Measurements from ENCODE around the gene CACNA2D2.

Gene CACNA2D2

DNA sequence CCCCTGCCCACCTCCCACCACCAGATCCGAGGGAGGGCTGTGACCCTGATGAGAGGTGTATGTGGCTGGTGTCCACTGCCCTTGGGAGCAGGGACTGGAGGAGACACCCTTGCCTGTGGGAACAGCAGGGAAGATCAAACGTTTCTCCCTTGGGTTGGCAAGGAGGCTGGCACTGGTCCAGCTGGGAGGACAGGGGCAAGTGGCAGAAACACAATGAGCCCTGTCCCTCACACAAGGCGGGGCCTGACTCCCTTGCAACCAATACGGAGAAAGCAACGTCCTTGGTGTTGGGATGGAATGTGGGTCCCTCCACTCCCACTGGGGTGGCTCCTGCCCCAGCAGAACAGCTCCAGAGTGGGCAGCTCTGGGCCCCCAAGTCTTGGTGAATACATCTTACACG is 186.1 kb downstream of the CACNA2D2 start:
- Histone ChIP-seq H3K4me1 (ENCODE audit: control insufficient read depth, insufficient read depth, low read length) (peaks cover 7% of the 10 kb centered on the region; the same call in 1 of the 2 replicates), H3K9me3 (ENCODE audit: control insufficient read depth, insufficient read depth, low read depth, low read length) (no peaks in the 10 kb centered on the region), H3K36me3 (ENCODE audit: control insufficient read depth in 2 of 2, insufficient read depth in 1 of 2, low read length in 2 of 2) (peaks cover 0 to 38% of the 10 kb centered on the region in 2 experiments; a peak in 1 of 3 replicates), H3K4me3 (ENCODE audit: low read depth, low read length) (no peak overlapping the region), H3K27ac (ENCODE audit: extremely low read depth, low read depth, low read length) (no peak overlapping the region)
- POLR2A ChIA-PET = interaction anchor here (1.0 to 3.6 kb wide), 5 partner anchors 11 to 53 kb away, joined by 3 to 12 read pairs (median 11); partner anchors contain the start of genes HYAL3, IFRD2, NAA80 and TUSC2
- CTCF ChIA-PET = interaction anchor here (0.6 to 1.0 kb wide), 2 partner anchors 18 to 26 kb away, joined by 3 to 7 read pairs; partner anchors contain the start of genes HYAL3 and NAA80
- TF ChIP-seq, protein P1, sequence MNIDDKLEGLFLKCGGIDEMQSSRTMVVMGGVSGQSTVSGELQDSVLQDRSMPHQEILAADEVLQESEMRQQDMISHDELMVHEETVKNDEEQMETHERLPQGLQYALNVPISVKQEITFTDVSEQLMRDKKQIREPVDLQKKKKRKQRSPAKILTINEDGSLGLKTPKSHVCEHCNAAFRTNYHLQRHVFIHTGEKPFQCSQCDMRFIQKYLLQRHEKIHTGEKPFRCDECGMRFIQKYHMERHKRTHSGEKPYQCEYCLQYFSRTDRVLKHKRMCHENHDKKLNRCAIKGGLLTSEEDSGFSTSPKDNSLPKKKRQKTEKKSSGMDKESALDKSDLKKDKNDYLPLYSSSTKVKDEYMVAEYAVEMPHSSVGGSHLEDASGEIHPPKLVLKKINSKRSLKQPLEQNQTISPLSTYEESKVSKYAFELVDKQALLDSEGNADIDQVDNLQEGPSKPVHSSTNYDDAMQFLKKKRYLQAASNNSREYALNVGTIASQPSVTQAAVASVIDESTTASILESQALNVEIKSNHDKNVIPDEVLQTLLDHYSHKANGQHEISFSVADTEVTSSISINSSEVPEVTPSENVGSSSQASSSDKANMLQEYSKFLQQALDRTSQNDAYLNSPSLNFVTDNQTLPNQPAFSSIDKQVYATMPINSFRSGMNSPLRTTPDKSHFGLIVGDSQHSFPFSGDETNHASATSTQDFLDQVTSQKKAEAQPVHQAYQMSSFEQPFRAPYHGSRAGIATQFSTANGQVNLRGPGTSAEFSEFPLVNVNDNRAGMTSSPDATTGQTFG (tag by site-specific recombination; IDR thresholded peaks at IDR 0.05; ENCODE audit: borderline replicate concordance) = no peak
- TF ChIP-seq ZBTB48 (tag by site-specific recombination; IDR thresholded peaks at IDR 0.05) = 0 out of 2 replicates have a peak, but pooled peaks have one; percentile 36

DNA sequence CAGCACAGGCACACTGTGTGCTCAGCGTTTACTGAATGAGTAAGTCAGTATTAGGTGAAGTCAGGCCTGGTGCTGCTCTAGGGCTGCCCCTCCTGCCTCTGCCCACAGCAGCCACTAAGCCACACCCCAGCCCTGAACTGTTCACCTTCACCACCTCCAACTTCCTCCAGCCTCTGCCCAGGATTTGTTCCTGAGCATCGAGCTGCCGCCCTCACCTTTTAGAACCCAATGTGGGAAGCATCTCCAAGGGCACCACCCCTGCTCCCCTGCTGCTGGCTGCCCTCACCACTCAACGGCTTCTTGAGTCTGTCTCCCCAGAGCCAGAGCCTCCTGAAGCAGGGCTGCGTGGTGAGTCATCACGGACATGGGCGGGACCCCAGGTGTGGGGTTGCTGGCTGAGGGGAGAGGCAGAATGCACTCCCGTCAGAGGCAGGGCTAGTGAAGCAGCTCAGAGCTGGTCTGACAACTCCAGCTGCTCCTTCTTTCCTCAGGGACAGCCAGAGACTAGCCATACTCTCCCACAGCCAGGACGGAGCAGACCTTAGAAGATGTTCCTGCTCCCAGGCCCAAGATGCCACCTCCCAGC is 186.7 kb downstream of the CACNA2D2 start:
- POLR2A ChIA-PET = interaction anchor here (0.5 to 3.6 kb wide), 6 partner anchors 11 to 52 kb away, joined by 3 to 12 read pairs (median 10); partner anchors contain the start of genes HYAL3, IFRD2, NAA80 and TUSC2
- CTCF ChIA-PET = interaction anchor here (1.0 kb wide), 1 partner anchor 18 kb away, joined by 7 read pairs; the partner anchor contains the start of genes HYAL3 and NAA80
- TF ChIP-seq ZNF561 (tag by site-specific recombination; IDR thresholded peaks at IDR 0.05; ENCODE audit: borderline replicate concordance) (no peak), ZFP69B (tag by site-specific recombination; IDR thresholded peaks at IDR 0.05) (no peak), REST (tag by site-specific recombination; IDR thresholded peaks at IDR 0.05) (no peak), ZFHX2 (tag by site-specific recombination; conservative IDR thresholded peaks at IDR 0.05) (peak; percentile 92), GLI4 (tag by site-specific recombination; IDR thresholded peaks at IDR 0.05) (no peak), KLF8 (tag by site-specific recombination; IDR thresholded peaks at IDR 0.05) (no peak), ZNF404 (tag by site-specific recombination; IDR thresholded peaks at IDR 0.05) (no peak), SCRT2 (tag by site-specific recombination; IDR thresholded peaks at IDR 0.05) (no peak), OSR2 (tag by site-specific recombination; IDR thresholded peaks at IDR 0.05) (no peak), ZNF660 (tag by site-specific recombination; IDR thresholded peaks at IDR 0.05) (no peak), HOXA7 (CRISPR knock-in tag; IDR thresholded peaks at IDR 0.05; ENCODE audit: borderline replicate concordance) (no peak), ZNF394 (tag by site-specific recombination; IDR thresholded peaks at IDR 0.05; ENCODE audit: borderline replicate concordance) (peak; percentile 93), ZNF488 (tag by site-specific recombination; IDR thresholded peaks at IDR 0.05) (no peak), ZNF23 (tag by site-specific recombination; IDR thresholded peaks at IDR 0.05; ENCODE audit: borderline replicate concordance) (no peak)
- TF ChIP-seq, protein P1 (tag by site-specific recombination; IDR thresholded peaks at IDR 0.05; ENCODE audit: borderline replicate concordance) = no peak
- TF ChIP-seq, protein P2, sequence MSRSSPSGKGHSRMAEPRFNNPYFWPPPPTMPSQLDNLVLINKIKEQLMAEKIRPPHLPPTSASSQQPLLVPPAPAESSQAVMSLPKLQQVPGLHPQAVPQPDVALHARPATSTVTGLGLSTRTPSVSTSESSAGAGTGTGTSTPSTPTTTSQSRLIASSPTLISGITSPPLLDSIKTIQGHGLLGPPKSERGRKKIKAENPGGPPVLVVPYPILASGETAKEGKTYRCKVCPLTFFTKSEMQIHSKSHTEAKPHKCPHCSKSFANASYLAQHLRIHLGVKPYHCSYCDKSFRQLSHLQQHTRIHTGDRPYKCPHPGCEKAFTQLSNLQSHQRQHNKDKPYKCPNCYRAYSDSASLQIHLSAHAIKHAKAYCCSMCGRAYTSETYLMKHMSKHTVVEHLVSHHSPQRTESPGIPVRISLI (tag by site-specific recombination; IDR thresholded peaks at IDR 0.05) = no peak
- TF ChIP-seq, protein P3, sequence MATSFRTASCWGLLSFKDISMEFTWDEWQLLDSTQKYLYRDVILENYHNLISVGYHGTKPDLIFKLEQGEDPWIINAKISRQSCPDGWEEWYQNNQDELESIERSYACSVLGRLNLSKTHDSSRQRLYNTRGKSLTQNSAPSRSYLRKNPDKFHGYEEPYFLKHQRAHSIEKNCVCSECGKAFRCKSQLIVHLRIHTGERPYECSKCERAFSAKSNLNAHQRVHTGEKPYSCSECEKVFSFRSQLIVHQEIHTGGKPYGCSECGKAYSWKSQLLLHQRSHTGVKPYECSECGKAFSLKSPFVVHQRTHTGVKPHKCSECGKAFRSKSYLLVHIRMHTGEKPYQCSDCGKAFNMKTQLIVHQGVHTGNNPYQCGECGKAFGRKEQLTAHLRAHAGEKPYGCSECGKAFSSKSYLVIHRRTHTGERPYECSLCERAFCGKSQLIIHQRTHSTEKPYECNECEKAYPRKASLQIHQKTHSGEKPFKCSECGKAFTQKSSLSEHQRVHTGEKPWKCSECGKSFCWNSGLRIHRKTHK (tag by site-specific recombination; IDR thresholded peaks at IDR 0.05) = no peak
- TF ChIP-seq, protein P4, sequence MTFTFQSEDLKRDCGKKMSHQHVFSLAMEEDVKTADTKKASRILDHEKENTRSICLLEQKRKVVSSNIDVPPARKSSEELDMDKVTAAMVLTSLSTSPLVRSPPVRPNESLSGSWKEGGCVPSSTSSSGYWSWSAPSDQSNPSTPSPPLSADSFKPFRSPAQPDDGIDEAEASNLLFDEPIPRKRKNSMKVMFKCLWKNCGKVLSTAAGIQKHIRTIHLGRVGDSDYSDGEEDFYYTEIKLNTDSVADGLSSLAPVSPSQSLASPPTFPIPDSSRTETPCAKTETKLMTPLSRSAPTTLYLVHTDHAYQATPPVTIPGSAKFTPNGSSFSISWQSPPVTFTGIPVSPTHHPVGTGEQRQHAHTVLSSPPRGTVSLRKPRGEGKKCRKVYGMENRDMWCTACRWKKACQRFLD (tag by site-specific recombination; IDR thresholded peaks at IDR 0.05) = no peak

More for the DNA sequence above, 186.7 kb downstream of the CACNA2D2 start:
- no peak overlapping the region for H3K27ac ChIP-seq (ENCODE audit: extremely low read depth, low read depth, low read length)
- no peak overlapping the region for H3K4me3 ChIP-seq (ENCODE audit: low read depth, low read length)
- no peaks in the 10 kb centered on the region for H3K9me3 ChIP-seq (ENCODE audit: control insufficient read depth, insufficient read depth, low read depth, low read length)
- peaks cover 0 to 38% of the 10 kb centered on the region in 2 experiments; a peak in 1 of 3 replicates for H3K36me3 ChIP-seq (ENCODE audit: control insufficient read depth in 2 of 2, insufficient read depth in 1 of 2, low read length in 2 of 2)
- peaks cover 7% of the 10 kb centered on the region; the same call in 1 of the 2 replicates for H3K4me1 ChIP-seq (ENCODE audit: control insufficient read depth, insufficient read depth, low read length)

Measured in HEK293 (cell line).